DMS53 (cell line): Measurements from ENCODE around the gene FARS2.

ENCODE experiments used
- DNase-seq: peaks from one replicate; lab custom pipeline; 2025; lab: John Stamatoyannopoulos, UW

The FARS2 gene

GRCh38 chr6:5260661-5261544 is at the start of gene FARS2, which contains the start of gene LYRM4:
FARS2 (plus strand) TSS chr6:5261513.
LYRM4 (minus strand) TSS chr6:5260950; CDS start chr6:5260733, 217 bp downstream.
- DNase-seq = peak; percentile 95

GRCh38 chr6:5213836-5214235 is 47.5 kb upstream of the FARS2 start:
- DNase-seq = no peak

GRCh38 chr6:5214570-5215052 is 46.7 kb upstream of the FARS2 start:
- peak; percentile 58 for DNase-seq

- DNase-seq = no peak
These were observed 46.2 kb upstream of the FARS2 start for GRCh38 chr6:5215159-5215558.

- no peak for DNase-seq
These were observed 45.5 kb upstream of the FARS2 start for GRCh38 chr6:5215799-5216198.

GRCh38 chr6:5217356-5217755 is 44.0 kb upstream of the FARS2 start:
- DNase-seq = no peak

GRCh38 chr6:5219011-5219691 is 42.2 kb upstream of the FARS2 start:
- no peak for DNase-seq

- DNase-seq = no peak
These were observed 40.9 kb upstream of the FARS2 start for GRCh38 chr6:5220443-5220842.

GRCh38 chr6:5223309-5223708 is 38.0 kb upstream of the FARS2 start:
- DNase-seq = no peak

GRCh38 chr6:5229356-5229755 is 32.0 kb upstream of the FARS2 start:
- DNase-seq = no peak

GRCh38 chr6:5230081-5230480 is 31.2 kb upstream of the FARS2 start:
- DNase-seq = no peak

- DNase-seq = no peak
These were observed 30.0 kb upstream of the FARS2 start for GRCh38 chr6:5231289-5231688.

- no peak for DNase-seq
These were observed 26.4 kb upstream of the FARS2 start for GRCh38 chr6:5234874-5235273.

- DNase-seq = no peak
These were observed 25.5 kb upstream of the FARS2 start for GRCh38 chr6:5235830-5236229.

- no peak for DNase-seq
These were observed 23.5 kb upstream of the FARS2 start for GRCh38 chr6:5237805-5238204.

GRCh38 chr6:5238336-5238735 is 23.0 kb upstream of the FARS2 start:
- DNase-seq = no peak

- no peak for DNase-seq
These were observed 20.1 kb upstream of the FARS2 start for GRCh38 chr6:5241252-5241651.

GRCh38 chr6:5243069-5243468 is 18.2 kb upstream of the FARS2 start:
- no peak for DNase-seq

GRCh38 chr6:5246141-5247097 is 14.9 kb upstream of the FARS2 start:
- DNase-seq = no peak

- DNase-seq = no peak
These were observed 14.1 kb upstream of the FARS2 start for GRCh38 chr6:5247201-5247600.

- peak; percentile 33 for DNase-seq
These were observed 12.8 kb upstream of the FARS2 start for GRCh38 chr6:5248302-5249098.
